Heart right ventricle (tissue), 16 donors: ENCODE data around the gene ACSF2. TPM values are rescaled to one million over a fixed set of nuclear protein-coding genes. Genes with fewer than 3 reads are reported as not detected.

Experiments used
- ATAC-seq, 8 donors: fragments of 200-7000 bp; cut with Tn5 transposase; one replicate each; pipeline ENCODE4 v1.9.1; 2020; ENCODE audit warnings: mild to moderate bottlenecking in 8 of 8, moderate library complexity in 8 of 8, moderate number of reproducible peaks in 1 of 8
- DNase-seq, 2 donors: peaks; one replicate each; pipeline ENCODE4 v3.0.0-alpha.2; 2020
- H3K27ac ChIP-seq, 10 donors: fragments of 200-600 bp; sonication (generic) in 2 of 10; one replicate each; pipeline versions ENCODE4 v1.5.0 to v1.8.0; 2020 to 2022; ENCODE audit warnings: mild to moderate bottlenecking in 3 of 10
- H3K27me3 ChIP-seq, 7 donors: fragments of 200-600 bp; one replicate each; pipeline ENCODE4 v1.8.0; 2021 to 2022; ENCODE audit warnings: mild to moderate bottlenecking in 2 of 7
- H3K36me3 ChIP-seq, 9 donors: fragments of 200-600 bp; sonication (generic) in 1 of 9; one replicate each; pipeline versions ENCODE4 v1.5.0 to v1.8.0; 2020 to 2022; ENCODE audit warnings: mild to moderate bottlenecking in 2 of 9
- H3K4me1 ChIP-seq, 9 donors: fragments of 200-600 bp; sonication (generic) in 1 of 9; one replicate each; pipeline versions ENCODE4 v1.5.0 to v1.8.0; 2020 to 2022; ENCODE audit warnings: mild to moderate bottlenecking in 4 of 9
- H3K4me3 ChIP-seq, 10 donors: fragments of 200-600 bp; sonication (generic) in 2 of 10; one replicate each; pipeline versions ENCODE4 v1.5.0 to v1.8.0; 2020 to 2022; ENCODE audit warnings: mild to moderate bottlenecking in 7 of 10, moderate library complexity in 2 of 10
- H3K9me3 ChIP-seq, 11 donors: fragments of 200-600 bp in 10 of 11; sonication (generic) in 2 of 11; one replicate each; pipeline versions ENCODE4 v1.5.0 to v1.8.0; 2013 to 2022; ENCODE audit warnings: mild to moderate bottlenecking in 2 of 11, control low read depth in 1 of 11, moderate library complexity in 1 of 11
- CTCF ChIP-seq, 9 donors: fragments of 200-600 bp; sonication (generic) in 2 of 9; IDR thresholded peaks; one replicate each; pipeline versions ENCODE4 v1.5.0 to v1.8.0; 2021 to 2022; ENCODE audit warnings: antibody characterized with exemption in 9 of 9, mild to moderate bottlenecking in 5 of 9, moderate library complexity in 1 of 9
- WGBS, 2 donors: extraction: QIAGEN DNeasy Blood & Tissue Kit; methylation state at CpG; one replicate each; pipeline ENCODE4 v1.1.7; 2013; ENCODE audit warnings: inconsistent platforms in 1 of 2; 5-methylcytosine and 5-hydroxymethylcytosine counted together
- intact Hi-C, 10 donors: fragments of 100-400 bp; cut with DNase I; formaldehyde crosslinking; loops; one replicate each; pipeline versions ENCODE4 v1.11.1 to v1.14.2; 2022
- polyA plus RNA-seq, 2 donors: library from polyadenylated mRNA; stranded (reverse); fragments of 200-250 nt; gene quantifications; one replicate each; pipeline ENCODE4 v1.2.3, GENCODE V29; 2013
- total RNA-seq, 10 donors: library from RNA; stranded (reverse); fragmentation: NEBNext Ultra II Directional in 3 of 10; extraction: Animal tissue kit (Norgen Biotek cat#: 25700) in 3 of 10; gene quantifications; one replicate each; pipeline versions ENCODE4 v1.2.1 to v1.2.4, GENCODE V29; 2021 to 2023
- donor health status: Arrhythmogenic right ventricular cardiomyopathy.
- donor health status: ischemic (EF 13 %, LVEDD 7.1; RV severe dilation, severe dysfunction).
- donor health status: healthy with polysubstance abuse.
- donor health status: DM: no; HTN: yes; CAD: no.
- donor health status: DM: no; HTN: no; CAD: no.
- donor health status: ischemic (EF 25% LVEDD 6.9; RV normal size, moderate dysfunction).
- donor health status: ischemic (EF 25% LVEDD 5.7; RV mildly dilated, moderate dysfunction).
- donor health status: healthy.
- donor health status: DM: yes; HTN: yes; CAD: no.
- donor health status: Ischemic cardiomyopathy.
- donor health status: ischemic (EF 35%, LVEDD 5.7; RV mildly dilated, moderate dysfunction).
- donor health status: nonischemic (EF 11% LVEDD 7.7; RV severe dilation, severe dysfunction).
- donor health status: DM: yes; HTN: yes; CAD: no.
- donor health status: PGD.
- donor health status: ischemic (EF 29% LVEDD 5.4; RV normal size, mild dysfunction).
- donor health status: nonischemic (EF 23%, LVEDD 6.1; RV moderate dilation, normal function).

The ACSF2 gene
- total and polyA plus RNA-seq, 12 donors: 7.9 to 45.0 (median 19.7) TPM

- no peak overlapping the region for H3K4me3 ChIP-seq
- peaks cover 4 to 100% (median 92%) of the 10 kb centered on the region in 9 donors for H3K36me3 ChIP-seq
- no peak for TF ChIP-seq CTCF (IDR thresholded peaks at IDR 0.05)
- ATAC-seq: no peak
- intact Hi-C loops: no loop called here
- H3K4me1 ChIP-seq: no peaks in the 10 kb centered on the region
- no peaks in the 10 kb centered on the region for H3K9me3 ChIP-seq
- WGBS, 2 donors: 96 to 97% methylated on average over 3 of the region's 3 CpGs
- no peak for DNase-seq
- no peak overlapping the region for H3K27ac ChIP-seq
- H3K27me3 ChIP-seq: no peaks in the 10 kb centered on the region
These were observed 37.3 kb upstream of the ACSF2 start for GRCh38 chr17:50388728-50389127.

- H3K36me3 ChIP-seq: peaks cover 4 to 100% (median 92%) of the 10 kb centered on the region in 9 donors
- H3K4me3 ChIP-seq: no peak overlapping the region
- TF ChIP-seq CTCF (IDR thresholded peaks at IDR 0.05): no peak
- no peak for DNase-seq
- intact Hi-C loops: no loop called here
- no peak overlapping the region for H3K27ac ChIP-seq
- H3K9me3 ChIP-seq: no peaks in the 10 kb centered on the region
- no peak for ATAC-seq
- H3K4me1 ChIP-seq: peaks cover 0 to 3% (median 0%) of the 10 kb centered on the region in 9 donors
- H3K27me3 ChIP-seq: no peaks in the 10 kb centered on the region
- WGBS, 2 donors: 98% methylated on average over 6 of the region's 6 CpGs
These were observed 36.5 kb upstream of the ACSF2 start for GRCh38 chr17:50389534-50389933.

- no peak for ATAC-seq
- intact Hi-C loops: no loop called here
These were observed 33.4 kb upstream of the ACSF2 start for GRCh38 chr17:50392621-50393020.

GRCh38 chr17:50393700-50394099 lies 32.3 kb upstream of the ACSF2 start:
- no peak for ATAC-seq
- Histone ChIP-seq H3K27ac (no peak overlapping the region), H3K9me3 (no peaks in the 10 kb centered on the region), H3K4me1 (peaks cover 2 to 32% (median 22%) of the 10 kb centered on the region in 9 donors), H3K36me3 (peaks cover 0 to 68% (median 55%) of the 10 kb centered on the region in 9 donors), H3K27me3 (no peaks in the 10 kb centered on the region), H3K4me3 (no peak overlapping the region)
- intact Hi-C loops: no loop called here
- 92 to 94% methylated on average over 5 of the region's 5 CpGs for WGBS, 2 donors
- no peak for TF ChIP-seq CTCF (IDR thresholded peaks at IDR 0.05)
- no peak for DNase-seq

More at GRCh38 chr17:50392621-50393020, 33.4 kb upstream of the ACSF2 start:
- Histone ChIP-seq H3K4me1 (peaks cover 2 to 28% (median 19%) of the 10 kb centered on the region in 9 donors), H3K9me3 (no peaks in the 10 kb centered on the region), H3K27ac (no peak overlapping the region), H3K4me3 (no peak overlapping the region), H3K27me3 (no peaks in the 10 kb centered on the region), H3K36me3 (peaks cover 0 to 78% (median 64%) of the 10 kb centered on the region in 9 donors)
- no peak for DNase-seq
- WGBS, 2 donors: 91 to 92% methylated on average over 6 of the region's 6 CpGs
- TF ChIP-seq CTCF (IDR thresholded peaks at IDR 0.05): no peak
